NCI-H2171 treated with DMSO at 0.1 percent for 48 hours (cell line): ENCODE measurements around the gene MLH1.
"Not testable (repeated sequence)": the region's sequence is repeated elsewhere in the genome, so short reads cannot be mapped to it uniquely, and the experiment has no call there.

Source experiments
- DNase-seq: peaks from one replicate; lab custom pipeline; 2025; lab: John Stamatoyannopoulos, UW

MLH1 gene

DNA sequence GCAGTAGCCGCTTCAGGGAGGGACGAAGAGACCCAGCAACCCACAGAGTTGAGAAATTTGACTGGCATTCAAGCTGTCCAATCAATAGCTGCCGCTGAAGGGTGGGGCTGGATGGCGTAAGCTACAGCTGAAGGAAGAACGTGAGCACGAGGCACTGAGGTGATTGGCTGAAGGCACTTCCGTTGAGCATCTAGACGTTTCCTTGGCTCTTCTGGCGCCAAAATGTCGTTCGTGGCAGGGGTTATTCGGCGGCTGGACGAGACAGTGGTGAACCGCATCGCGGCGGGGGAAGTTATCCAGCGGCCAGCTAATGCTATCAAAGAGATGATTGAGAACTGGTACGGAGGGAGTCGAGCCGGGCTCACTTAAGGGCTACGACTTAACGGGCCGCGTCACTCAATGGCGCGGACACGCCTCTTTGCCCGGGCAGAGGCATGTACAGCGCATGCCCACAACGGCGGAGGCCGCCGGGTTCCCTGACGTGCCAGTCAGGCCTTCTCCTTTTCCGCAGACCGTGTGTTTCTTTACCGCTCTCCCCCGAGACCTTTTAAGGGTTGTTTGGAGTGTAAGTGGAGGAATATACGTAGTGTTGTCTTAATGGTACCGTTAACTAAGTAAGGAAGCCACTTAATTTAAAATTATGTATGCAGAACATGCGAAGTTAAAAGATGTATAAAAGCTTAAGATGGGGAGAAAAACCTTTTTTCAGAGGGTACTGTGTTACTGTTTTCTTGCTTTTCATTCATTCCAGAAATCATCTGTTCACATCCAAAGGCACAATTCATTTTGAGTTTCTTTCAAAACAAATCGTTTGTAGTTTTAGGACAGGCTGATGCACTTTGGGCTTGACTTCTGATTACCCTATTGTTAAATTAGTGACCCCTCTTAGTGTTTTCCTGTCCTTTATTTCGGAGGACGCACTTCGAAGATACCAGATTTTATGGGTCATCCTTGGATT lies at the start of gene MLH1:
MLH1 (plus strand) TSS at position 193 of the 958 bp plus-strand sequence; CDS start at position 223, 30 bp downstream.
- DNase-seq, result no peak

DNA sequence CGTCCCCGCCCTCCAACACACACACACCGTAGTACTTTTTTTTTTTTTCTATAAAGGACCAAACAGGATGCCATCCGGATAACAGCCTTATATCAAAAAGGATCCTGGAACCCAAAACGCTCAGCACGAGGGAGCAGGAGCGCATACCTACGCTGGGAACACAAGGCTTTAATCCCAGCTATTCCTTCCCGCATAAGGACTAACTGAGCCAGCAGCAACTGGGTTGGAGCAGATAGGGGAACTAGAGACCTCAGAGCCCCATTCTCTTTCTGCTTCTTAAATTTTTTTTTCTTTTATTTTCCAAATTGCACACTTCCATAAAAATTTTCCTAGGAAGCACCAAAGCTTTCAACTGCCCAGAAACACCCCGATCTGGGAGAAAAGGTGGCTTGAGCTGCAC lies 49.7 kb upstream of the MLH1 start:
- no peak for DNase-seq

DNA sequence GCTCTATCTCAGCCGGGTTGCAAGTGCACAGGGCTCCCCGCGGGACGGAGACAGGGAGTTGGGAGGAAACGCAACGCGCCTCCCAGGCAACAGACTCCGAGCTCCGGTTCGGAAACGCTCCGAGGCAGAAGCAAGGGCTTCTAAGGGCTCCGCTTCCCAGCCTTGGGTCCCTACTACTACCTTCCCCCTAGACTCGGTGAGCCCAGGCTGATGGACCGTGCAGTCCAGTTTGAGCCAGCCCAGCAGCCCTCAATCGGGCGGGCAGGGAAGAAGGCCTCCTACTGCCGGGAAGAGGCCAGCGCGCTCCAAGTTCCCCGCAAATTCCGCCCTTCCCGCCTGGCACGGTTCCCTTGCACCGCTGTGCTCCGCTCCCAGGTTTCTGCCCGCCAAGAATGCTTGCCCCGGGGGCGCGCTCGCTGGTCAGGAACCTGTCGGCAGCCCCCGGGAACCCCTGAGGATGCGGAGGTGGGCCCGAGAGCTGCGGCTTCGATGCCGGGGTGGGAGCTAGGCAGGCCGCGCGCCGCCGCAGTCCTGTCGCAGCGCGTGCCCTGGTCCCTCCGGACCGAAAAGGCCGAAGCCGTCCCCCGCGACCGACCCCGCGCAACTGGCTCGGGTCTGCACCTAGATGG lies 49.2 kb upstream of the MLH1 start:
- peak; percentile 10 for DNase-seq

DNA sequence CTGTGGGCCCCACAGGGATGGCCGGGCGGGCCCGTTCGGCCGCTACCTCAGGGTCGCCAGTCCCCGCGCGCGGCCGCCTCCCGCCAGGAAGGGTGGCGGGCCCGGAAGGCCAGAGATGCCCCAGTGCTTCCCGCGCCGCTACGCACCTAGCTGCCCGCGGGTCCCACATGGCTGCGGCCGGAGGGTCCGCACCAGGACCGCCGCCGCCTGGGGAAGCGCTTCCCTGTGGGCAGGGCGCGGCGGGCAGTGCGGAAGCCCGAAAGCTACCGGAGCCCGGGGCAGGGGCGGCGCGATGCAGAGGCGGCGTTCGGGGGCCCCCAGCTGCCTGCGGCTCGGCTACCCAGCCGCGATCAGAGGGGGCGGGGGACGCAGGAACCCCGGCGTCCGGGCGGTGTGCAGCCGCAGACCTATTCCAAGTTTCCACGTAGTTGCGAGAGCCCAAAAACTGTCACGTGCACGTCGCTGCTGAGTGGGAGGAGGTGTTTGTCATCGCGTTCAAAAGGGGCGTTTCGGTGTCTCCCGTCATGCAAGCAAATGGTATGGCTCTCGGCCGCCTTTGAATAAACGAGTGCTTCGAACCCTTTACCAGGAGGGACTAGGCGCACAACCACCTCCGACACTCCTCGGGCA lies 48.6 kb upstream of the MLH1 start, which contains the start of gene TRANK1:
TRANK1 (minus strand) TSS at position 414 of the 630 bp plus-strand sequence; CDS start at position 169, 245 bp downstream.
- DNase-seq, result no peak

DNA sequence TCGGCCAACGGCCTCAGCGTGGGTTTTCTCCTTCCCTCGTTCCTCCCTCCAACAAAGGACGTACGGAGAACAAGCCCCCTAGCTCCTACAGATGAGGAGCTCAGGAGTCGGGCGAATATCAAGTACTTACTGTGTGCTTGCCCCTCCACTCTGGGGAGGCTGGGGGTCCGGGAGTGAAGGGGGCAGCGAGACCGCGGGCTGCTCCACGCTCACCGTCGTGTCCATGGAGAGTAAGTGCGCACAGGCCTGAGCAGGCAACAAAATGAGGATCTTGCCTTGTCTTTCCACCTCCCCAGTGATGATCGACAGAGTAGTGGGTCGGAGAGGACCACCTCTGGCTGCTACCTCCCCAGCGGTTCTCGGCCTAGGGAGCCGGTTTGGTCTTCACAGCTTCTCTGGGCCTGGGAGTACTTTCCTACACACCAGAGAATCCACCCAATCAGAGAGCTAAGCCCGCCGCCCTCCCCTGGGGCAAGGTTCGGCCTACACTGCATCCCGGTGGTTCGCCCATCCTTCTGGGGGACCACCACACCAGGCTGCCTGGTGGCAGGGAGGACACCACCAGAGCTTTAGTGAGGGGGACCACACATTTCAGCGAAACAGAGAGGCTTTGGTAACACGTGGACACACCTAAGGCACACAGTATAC lies 47.9 kb upstream of the MLH1 start:
- no peak for DNase-seq

DNA sequence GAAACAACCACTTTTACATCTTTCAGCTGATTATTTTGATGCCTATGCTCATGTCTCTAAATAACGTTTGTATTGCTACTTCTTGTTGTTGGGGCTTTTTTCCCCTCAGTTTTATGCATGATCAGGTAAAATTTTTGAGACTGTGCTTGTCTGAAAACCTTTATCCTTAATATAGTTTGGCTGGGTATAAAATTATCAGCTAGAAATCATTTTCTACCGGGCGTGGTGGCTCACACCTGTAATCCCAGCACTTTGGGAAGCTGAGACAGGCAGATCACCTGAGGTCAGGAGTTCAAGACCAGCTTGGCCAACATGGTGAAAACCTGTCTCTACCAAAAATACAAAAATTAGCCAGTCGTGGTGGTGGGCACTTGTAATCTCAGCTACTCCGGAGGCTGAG lies 45.5 kb upstream of the MLH1 start:
- DNase-seq, result not testable (repeated sequence)

DNA sequence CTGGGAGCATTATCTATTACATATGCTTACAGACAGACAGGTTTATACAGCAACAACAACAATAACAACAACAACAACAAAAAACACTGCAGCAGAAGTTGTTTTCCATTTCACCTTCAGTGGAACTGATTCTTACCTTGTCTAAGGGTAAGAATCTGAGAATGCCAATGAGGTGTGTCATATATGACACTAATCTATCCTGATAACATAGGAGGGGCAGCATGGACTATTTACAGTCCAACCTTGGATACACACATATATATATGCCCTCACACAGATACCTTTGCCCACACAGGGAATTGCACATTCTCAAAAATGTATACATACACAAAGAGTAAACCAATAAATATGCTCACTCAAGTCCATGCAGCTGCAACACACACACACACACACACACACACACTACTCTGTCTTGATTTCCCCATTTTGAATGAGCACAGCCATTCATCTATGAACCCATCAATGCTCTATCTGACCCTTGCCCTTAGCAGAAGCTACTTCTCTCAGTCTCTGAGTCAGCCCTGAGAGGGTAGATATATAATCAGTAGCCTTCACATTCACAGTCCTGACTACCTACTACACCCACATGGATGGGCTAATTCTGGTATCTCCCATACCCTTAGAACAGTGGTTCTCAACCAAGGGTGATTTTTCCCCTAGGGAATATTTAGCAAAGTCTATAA lies 38.7 kb upstream of the MLH1 start:
- no peak for DNase-seq

DNA sequence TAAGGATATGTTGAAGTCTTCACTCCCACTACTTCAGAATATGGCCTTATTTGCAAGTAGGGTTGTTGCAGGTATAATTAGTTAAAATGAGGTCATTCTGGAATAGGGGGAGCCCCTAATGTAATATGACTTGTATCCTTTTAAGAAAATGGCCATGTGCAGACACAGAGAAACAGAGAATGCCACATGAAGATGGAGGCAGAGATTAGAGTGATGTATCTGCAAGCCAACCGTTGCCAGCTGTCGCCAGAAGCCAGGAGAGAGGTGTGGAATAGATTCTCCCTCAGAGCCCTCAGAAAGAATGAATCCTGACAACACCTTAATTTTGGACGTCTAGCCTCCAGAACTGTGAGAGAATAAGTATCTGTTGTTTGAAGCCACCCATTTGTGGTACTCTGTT lies 37.2 kb upstream of the MLH1 start:
- DNase-seq, result no peak

DNA sequence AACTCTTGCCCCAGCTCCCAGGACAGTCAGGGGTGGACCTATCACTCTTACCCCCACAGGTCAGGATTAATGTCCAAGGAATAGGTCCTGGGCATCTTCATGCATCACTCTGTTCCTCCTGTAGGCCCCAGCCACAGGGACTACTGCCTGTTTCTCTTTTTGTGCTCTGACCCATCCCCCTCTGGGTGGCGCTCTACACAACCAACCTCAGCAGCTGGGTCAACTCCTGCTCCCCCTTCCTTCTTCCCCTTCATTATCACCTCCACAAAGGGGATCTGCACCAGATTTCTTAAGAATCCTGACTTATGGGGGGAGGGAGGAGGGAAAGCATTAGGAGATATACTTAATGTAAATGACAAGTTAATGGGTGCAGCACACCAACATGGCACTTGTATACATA lies 36.3 kb upstream of the MLH1 start:
- no peak for DNase-seq

DNA sequence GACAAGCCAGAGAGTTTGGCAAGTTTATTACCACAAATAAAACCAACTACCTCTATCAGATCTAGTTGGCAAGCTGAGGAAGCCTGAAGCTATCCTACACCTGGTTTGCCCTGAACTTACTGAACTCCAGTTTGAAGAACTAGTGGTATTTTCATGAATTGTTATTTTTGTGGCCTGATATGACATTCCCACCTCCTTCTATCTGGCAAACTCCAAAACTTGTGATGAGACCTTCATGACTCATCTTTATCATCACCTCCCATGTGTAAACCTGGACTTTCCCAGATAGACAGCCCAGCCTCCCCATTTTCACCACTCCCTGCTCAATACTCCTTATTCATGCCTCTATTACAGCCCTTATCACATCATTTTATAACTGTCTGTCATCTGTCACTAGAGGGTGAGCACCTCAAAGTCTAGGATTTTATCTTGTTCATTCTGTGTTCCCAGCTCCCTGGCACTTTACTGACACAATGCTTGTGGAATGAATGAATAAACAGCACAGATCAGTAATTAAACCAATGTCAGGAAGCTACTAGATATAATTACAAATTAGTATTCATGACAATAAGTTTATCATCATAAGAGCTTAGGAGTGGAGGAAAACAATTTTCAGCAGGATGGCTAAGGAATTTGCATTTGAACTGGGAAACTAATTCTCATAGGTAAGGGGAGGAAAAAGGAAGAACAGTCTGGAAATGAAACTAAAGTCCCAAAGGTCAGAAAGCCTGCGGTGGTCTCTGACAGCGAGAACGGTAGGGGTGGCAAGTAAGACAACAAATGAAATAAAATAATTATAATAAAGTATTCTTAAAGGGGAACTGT lies 35.2 kb upstream of the MLH1 start:
- DNase-seq, result no peak

DNA sequence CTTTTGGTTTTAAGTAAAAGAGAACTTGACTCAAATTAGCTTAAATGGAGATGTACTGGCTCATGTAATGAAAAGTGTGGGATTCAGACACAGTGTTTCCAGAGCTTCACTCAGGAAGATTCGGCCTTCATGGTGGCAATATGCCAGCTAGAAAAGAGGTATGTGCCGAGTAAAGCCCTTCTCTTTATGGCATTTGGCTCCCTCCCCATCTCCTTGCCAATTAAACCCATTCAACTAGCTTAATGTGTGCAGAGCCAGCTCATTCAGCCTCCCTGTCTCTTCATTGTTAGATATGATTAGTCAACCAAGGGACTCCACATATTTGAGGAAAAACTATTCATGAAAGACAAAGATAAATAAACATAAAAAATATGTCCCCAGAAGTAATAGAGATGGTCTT lies 33.5 kb upstream of the MLH1 start:
- DNase-seq, result peak; percentile 9

DNA sequence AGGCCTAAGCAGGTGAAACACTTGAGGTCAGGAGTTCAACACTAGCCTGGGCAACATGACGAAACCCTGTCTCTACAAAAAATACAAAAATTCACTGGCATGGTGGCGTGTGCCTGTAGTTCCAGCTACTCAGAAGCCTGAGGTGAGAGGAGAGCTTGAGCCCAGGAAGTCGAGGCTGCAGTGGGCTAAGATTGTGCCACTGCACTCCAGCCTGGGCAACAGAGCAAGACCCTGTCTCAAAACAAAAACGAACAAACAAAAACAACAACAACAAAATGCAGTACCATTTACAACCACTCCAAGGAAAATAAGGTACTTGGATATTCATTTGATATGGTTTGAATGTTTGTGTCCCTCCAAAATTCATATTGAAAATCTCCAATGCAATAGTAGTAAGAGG lies 32.8 kb upstream of the MLH1 start:
- DNase-seq, result no peak

DNA sequence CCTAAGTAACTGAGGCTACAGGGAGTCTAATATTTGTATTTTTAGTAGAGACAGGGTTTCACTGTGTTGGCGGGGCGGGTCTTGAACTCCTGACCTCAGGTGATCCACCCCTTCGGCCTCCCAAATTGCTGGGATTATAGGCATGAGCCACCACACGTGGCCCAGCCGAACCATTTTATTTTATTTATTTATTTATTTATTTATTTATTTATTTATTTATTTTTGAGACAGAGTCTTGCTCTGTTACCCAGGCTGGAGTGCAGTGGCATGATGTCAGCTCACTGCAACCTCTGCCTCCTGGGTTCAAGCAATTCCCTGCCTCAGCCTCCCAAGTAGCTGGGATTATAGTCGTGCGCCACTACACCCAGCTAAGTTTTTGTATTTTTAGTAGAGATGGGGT lies 30.3 kb upstream of the MLH1 start:
- not testable (repeated sequence) for DNase-seq

DNA sequence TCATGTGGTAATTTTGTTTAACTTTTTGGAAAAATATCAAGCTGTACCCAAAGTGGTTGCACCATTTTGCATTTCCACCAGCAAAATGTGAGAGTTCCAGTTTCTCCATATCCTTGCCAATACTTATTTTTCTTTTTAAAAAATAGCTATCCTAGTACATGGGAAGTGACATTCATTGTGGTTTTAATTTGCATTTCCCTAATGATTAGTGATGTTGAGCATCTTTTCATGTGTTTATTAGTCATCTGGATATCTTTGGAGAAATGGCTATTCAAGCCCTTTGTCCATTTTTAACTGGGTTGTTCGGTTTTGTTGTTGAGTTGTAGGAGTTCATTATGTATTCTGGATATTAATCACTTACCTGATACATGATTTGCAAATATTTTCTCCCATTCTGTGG lies 29.0 kb upstream of the MLH1 start:
- no peak for DNase-seq

DNA sequence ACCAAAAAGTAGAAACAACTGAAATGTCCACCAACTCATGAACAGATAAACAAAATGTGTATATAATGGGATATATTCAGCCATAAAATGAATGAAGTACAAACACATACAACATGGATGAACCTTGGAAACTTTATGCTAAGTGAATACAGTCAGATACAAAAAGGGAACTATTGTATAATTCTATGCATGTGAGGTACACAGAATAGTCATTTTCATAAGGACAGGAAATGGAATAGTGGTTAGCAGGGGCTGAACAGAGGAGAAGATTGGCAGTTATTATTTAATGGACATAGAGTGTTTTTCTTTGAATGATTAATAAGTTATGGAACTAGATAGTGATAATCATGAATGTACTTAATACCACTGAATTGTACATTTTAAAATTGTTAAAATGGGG lies 28.5 kb upstream of the MLH1 start:
- DNase-seq, result no peak

DNA sequence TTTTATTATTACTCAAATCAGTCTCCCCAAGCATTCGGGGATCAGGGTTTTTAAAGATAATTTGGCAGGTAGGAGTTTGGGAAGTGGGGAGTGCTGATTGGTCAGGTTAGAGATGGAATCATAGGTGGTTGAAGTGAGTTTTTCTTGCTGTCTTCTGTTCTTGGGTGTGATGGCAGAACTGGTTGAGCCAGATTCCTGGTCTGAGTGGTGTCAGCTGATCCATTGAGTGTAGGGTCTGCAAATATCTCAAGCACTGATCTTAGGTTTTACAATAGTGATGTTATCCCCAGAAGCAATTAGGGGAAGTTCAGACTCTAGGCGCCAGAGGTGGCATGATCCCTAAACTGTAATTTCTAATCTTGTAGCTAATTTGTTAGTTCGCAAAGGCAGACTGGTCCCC lies 27.9 kb upstream of the MLH1 start:
- DNase-seq, result no peak

DNA sequence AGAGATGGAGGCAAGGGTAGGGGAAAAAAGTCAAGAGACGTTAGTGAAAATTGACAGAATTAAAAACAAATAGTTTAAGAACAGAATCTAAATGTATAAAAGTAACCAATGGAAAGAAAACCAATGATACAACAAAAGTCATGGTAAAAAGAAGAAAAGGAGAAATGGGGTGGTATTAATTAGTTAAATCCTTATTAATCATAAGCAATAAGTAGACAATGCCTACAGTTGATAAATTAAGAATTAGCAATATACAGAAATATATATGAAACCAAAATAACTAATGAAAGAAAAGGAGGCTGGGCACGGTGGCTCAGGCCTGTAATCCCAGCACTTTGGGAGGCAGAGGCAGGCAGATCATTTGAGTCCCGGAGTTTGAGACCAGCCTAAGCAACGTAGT lies 24.2 kb upstream of the MLH1 start:
- DNase-seq, result no peak

DNA sequence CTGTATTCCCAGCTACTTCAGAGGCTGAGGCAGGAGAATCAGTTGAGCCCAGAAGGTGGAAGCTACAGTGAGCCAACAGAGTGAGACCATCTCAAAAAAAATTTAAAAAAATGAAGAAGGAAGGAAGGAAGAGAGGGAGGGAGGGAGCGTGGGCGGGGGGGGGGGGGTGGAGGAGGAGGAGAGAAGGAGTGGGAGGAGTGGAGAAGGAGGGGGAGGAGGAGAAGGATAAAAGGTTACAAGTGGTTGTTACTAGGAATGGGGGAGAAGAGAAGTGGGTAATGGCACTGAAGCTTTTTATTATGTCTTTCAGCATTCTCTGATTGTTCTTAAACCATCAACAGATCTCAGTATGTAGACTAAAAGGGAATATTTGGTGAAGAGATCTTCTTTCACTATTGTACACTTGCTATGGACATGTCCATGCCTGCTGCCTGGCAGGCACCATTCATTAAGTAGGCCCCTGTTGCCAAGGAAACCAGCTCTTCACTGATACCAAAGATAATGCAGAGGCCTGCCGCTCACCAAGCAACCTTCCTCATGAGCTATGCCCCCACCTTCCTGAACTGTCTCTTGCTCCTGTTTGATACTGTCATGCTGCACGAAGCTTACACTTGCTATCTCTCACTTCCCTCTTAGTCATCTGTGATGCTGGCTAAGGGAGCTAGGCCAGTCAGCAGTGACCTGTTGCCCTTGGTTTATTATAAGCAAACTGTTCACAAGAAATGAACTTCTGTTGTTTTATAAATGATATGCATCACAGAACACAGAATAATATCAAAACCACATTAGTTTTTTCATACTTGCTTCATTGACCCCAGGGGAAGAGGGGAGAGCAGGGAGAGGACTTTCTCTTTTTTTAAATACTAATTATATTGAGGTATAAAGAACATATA lies 23.5 kb upstream of the MLH1 start:
- DNase-seq, result peak; percentile 89

DNA sequence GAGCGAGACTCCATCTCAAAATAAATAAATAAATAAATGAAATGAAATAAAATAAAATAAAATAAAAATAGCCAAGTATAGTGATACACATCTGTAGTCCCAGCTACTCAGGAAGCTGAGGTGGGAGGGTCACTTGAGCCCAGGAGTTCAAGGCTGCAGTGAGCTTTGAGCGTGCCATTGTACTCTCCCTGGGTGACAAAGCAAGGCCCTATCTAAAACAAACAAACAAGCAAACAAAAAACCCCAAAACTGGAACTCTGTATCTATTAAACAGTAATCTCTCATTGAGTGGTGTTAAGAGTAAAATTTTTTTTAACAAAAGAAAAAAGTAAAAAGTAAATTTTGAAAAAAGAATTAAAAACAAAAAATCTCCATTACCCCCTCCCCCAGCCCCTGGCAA lies 21.2 kb upstream of the MLH1 start:
- DNase-seq, result no peak

DNA sequence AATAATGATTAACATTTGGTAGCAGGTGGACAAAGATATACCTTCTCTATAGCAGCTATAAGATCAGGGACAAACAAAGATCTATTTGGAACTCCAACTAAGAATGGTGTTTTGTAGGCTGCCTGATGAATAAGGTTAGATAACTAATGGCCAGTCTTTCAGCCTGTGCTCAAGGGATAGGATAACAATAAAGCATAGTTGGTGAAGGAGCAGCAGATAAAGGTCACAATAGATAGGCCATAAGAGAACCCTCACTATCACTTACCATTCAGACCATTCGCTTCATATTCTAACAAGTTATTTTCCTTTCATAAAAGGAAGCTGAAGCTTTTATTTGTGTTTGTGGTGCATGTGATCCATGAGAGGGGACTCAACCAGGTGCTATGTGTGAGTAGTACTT lies 20.2 kb upstream of the MLH1 start:
- DNase-seq, result no peak
